Progenitor cell of endocrine pancreas (in vitro differentiated cells): ENCODE data around the gene ADAT2. TPM values are rescaled to one million over a fixed set of nuclear protein-coding genes. Genes with fewer than 3 reads are reported as not detected.

Experiments
- DNase-seq: peaks from one replicate; pipeline ENCODE4 v3.0.0; 2021; ENCODE audit warnings: low spot score; ENCODE audit not compliant: unreplicated experiment
- H3K27ac Mint-ChIP-seq: 2 replicates; pipeline ENCODE4 v1.8.0; 2021; ENCODE audit warnings: mild to moderate bottlenecking, moderate library complexity, mixed read lengths
- H3K27me3 Mint-ChIP-seq: 2 replicates; pipeline ENCODE4 v1.8.0; 2021; ENCODE audit warnings: mixed read lengths
- H3K36me3 Mint-ChIP-seq: 2 replicates; pipeline ENCODE4 v1.8.0; 2022; ENCODE audit warnings: mixed read lengths; ENCODE audit not compliant: insufficient read depth
- H3K4me1 Mint-ChIP-seq: 2 replicates; pipeline ENCODE4 v1.8.0; 2021; ENCODE audit warnings: low read depth, mixed read lengths
- H3K4me3 Mint-ChIP-seq: 2 replicates; pipeline ENCODE4 v1.8.0; 2021; ENCODE audit warnings: low read depth, mild to moderate bottlenecking, moderate library complexity, mixed read lengths
- H3K9me3 Mint-ChIP-seq: 2 replicates; pipeline ENCODE4 v1.8.0; 2021; ENCODE audit warnings: low read depth, mixed read lengths
- CTCF ChIP-seq: fragments of 200-600 bp; sonication (generic); IDR thresholded peaks from one replicate; pipeline ENCODE4 v1.5.0; 2021; ENCODE audit warnings: antibody characterized with exemption, mild to moderate bottlenecking; ENCODE audit not compliant: unreplicated experiment
- total RNA-seq: library from RNA; stranded (reverse); gene quantifications from 2 replicates; pipeline ENCODE4 v1.2.1, GENCODE V29; 2021

Gene ADAT2
- total RNA-seq, 1 donor from 2014 or later = 11.4 TPM

- Mint-ChIP-seq H3K9me3 (no peaks in the 10 kb centered on the region), H3K4me1 (peaks cover 2% of the 10 kb centered on the region), H3K27me3 (no peaks in the 10 kb centered on the region), H3K27ac (no peak overlapping the region), H3K4me3 (no peak overlapping the region), H3K36me3 (no peaks in the 10 kb centered on the region)
- TF ChIP-seq CTCF = no peak
- no peak for DNase-seq
Observed at GRCh38 chr6:143486752-143487151, 36.3 kb upstream of the ADAT2 start.

GRCh38 chr6:143485967-143486366, 35.5 kb upstream of the ADAT2 start:
- Mint-ChIP-seq H3K36me3 (no peaks in the 10 kb centered on the region), H3K4me1 (peaks cover 2% of the 10 kb centered on the region), H3K27me3 (no peaks in the 10 kb centered on the region), H3K9me3 (no peaks in the 10 kb centered on the region), H3K4me3 (no peak overlapping the region), H3K27ac (no peak overlapping the region)
- no peak for DNase-seq
- no peak for TF ChIP-seq CTCF

GRCh38 chr6:143482593-143482992, 32.1 kb upstream of the ADAT2 start:
- H3K9me3 Mint-ChIP-seq = no peaks in the 10 kb centered on the region
- H3K4me1 Mint-ChIP-seq = peaks cover 2% of the 10 kb centered on the region
- DNase-seq = no peak
- H3K27me3 Mint-ChIP-seq = no peaks in the 10 kb centered on the region
- TF ChIP-seq CTCF = no peak
- H3K27ac Mint-ChIP-seq = no peak overlapping the region
- peaks cover 1% of the 10 kb centered on the region for H3K36me3 Mint-ChIP-seq
- H3K4me3 Mint-ChIP-seq = no peak overlapping the region

GRCh38 chr6:143478479-143479062, 28.1 kb upstream of the ADAT2 start:
- Mint-ChIP-seq H3K4me1 (peaks cover 6% of the 10 kb centered on the region), H3K4me3 (no peak overlapping the region), H3K9me3 (no peaks in the 10 kb centered on the region), H3K36me3 (peaks cover 17% of the 10 kb centered on the region), H3K27ac (no peak overlapping the region), H3K27me3 (no peaks in the 10 kb centered on the region)
- no peak for DNase-seq
- no peak for TF ChIP-seq CTCF

- Mint-ChIP-seq H3K4me3 (no peak overlapping the region), H3K36me3 (peaks cover 22% of the 10 kb centered on the region), H3K27ac (no peak overlapping the region), H3K4me1 (peaks cover 4% of the 10 kb centered on the region), H3K9me3 (no peaks in the 10 kb centered on the region), H3K27me3 (no peaks in the 10 kb centered on the region)
- no peak for DNase-seq
- no peak for TF ChIP-seq CTCF
Observed at GRCh38 chr6:143476545-143476944, 26.1 kb upstream of the ADAT2 start.
